Heart right ventricle (tissue), 16 donors: ENCODE data around the gene LEKR1. TPM values are rescaled to one million over a fixed set of nuclear protein-coding genes. Genes with fewer than 3 reads are reported as not detected.

ENCODE experiments used
- ATAC-seq, 8 donors: fragments of 200-7000 bp; cut with Tn5 transposase; one replicate each; pipeline ENCODE4 v1.9.1; 2020; ENCODE audit warnings: mild to moderate bottlenecking in 8 of 8, moderate library complexity in 8 of 8, moderate number of reproducible peaks in 1 of 8
- DNase-seq, 2 donors: peaks; one replicate each; pipeline ENCODE4 v3.0.0-alpha.2; 2020
- H3K27ac ChIP-seq, 10 donors: fragments of 200-600 bp; sonication (generic) in 2 of 10; one replicate each; pipeline versions ENCODE4 v1.5.0 to v1.8.0; 2020 to 2022; ENCODE audit warnings: mild to moderate bottlenecking in 3 of 10
- H3K27me3 ChIP-seq, 7 donors: fragments of 200-600 bp; one replicate each; pipeline ENCODE4 v1.8.0; 2021 to 2022; ENCODE audit warnings: mild to moderate bottlenecking in 2 of 7
- H3K36me3 ChIP-seq, 9 donors: fragments of 200-600 bp; sonication (generic) in 1 of 9; one replicate each; pipeline versions ENCODE4 v1.5.0 to v1.8.0; 2020 to 2022; ENCODE audit warnings: mild to moderate bottlenecking in 2 of 9
- H3K4me1 ChIP-seq, 9 donors: fragments of 200-600 bp; sonication (generic) in 1 of 9; one replicate each; pipeline versions ENCODE4 v1.5.0 to v1.8.0; 2020 to 2022; ENCODE audit warnings: mild to moderate bottlenecking in 4 of 9
- H3K4me3 ChIP-seq, 10 donors: fragments of 200-600 bp; sonication (generic) in 2 of 10; one replicate each; pipeline versions ENCODE4 v1.5.0 to v1.8.0; 2020 to 2022; ENCODE audit warnings: mild to moderate bottlenecking in 7 of 10, moderate library complexity in 2 of 10
- H3K9me3 ChIP-seq, 11 donors: fragments of 200-600 bp in 10 of 11; sonication (generic) in 2 of 11; one replicate each; pipeline versions ENCODE4 v1.5.0 to v1.8.0; 2013 to 2022; ENCODE audit warnings: mild to moderate bottlenecking in 2 of 11, control low read depth in 1 of 11, moderate library complexity in 1 of 11
- CTCF ChIP-seq, 9 donors: fragments of 200-600 bp; sonication (generic) in 2 of 9; IDR thresholded peaks; one replicate each; pipeline versions ENCODE4 v1.5.0 to v1.8.0; 2021 to 2022; ENCODE audit warnings: antibody characterized with exemption in 9 of 9, mild to moderate bottlenecking in 5 of 9, moderate library complexity in 1 of 9
- WGBS, 2 donors: extraction: QIAGEN DNeasy Blood & Tissue Kit; methylation state at CpG; one replicate each; pipeline ENCODE4 v1.1.7; 2013; ENCODE audit warnings: inconsistent platforms in 1 of 2; 5-methylcytosine and 5-hydroxymethylcytosine counted together
- intact Hi-C, 10 donors: fragments of 100-400 bp; cut with DNase I; formaldehyde crosslinking; loops; one replicate each; pipeline versions ENCODE4 v1.11.1 to v1.14.2; 2022
- polyA plus RNA-seq, 2 donors: library from polyadenylated mRNA; stranded (reverse); fragments of 200-250 nt; gene quantifications; one replicate each; pipeline ENCODE4 v1.2.3, GENCODE V29; 2013
- total RNA-seq, 10 donors: library from RNA; stranded (reverse); fragmentation: NEBNext Ultra II Directional in 3 of 10; extraction: Animal tissue kit (Norgen Biotek cat#: 25700) in 3 of 10; gene quantifications; one replicate each; pipeline versions ENCODE4 v1.2.1 to v1.2.4, GENCODE V29; 2021 to 2023
- donor health status: Arrhythmogenic right ventricular cardiomyopathy.
- donor health status: ischemic (EF 13 %, LVEDD 7.1; RV severe dilation, severe dysfunction).
- donor health status: healthy with polysubstance abuse.
- donor health status: DM: no; HTN: yes; CAD: no.
- donor health status: DM: no; HTN: no; CAD: no.
- donor health status: ischemic (EF 25% LVEDD 6.9; RV normal size, moderate dysfunction).
- donor health status: ischemic (EF 25% LVEDD 5.7; RV mildly dilated, moderate dysfunction).
- donor health status: healthy.
- donor health status: DM: yes; HTN: yes; CAD: no.
- donor health status: Ischemic cardiomyopathy.
- donor health status: ischemic (EF 35%, LVEDD 5.7; RV mildly dilated, moderate dysfunction).
- donor health status: nonischemic (EF 11% LVEDD 7.7; RV severe dilation, severe dysfunction).
- donor health status: DM: yes; HTN: yes; CAD: no.
- donor health status: PGD.
- donor health status: ischemic (EF 29% LVEDD 5.4; RV normal size, mild dysfunction).
- donor health status: nonischemic (EF 23%, LVEDD 6.1; RV moderate dilation, normal function).

Gene LEKR1
- total and polyA plus RNA-seq, 12 donors: 0.17 to 3.0 (median 0.81) TPM

- Histone ChIP-seq H3K4me3 (no peak overlapping the region), H3K36me3 (no peaks in the 10 kb centered on the region), H3K27ac (no peak overlapping the region), H3K9me3 (no peaks in the 10 kb centered on the region), H3K27me3 (no peaks in the 10 kb centered on the region), H3K4me1 (peaks cover 0 to 30% (median 4%) of the 10 kb centered on the region in 9 donors)
- no peak for TF ChIP-seq CTCF (IDR thresholded peaks at IDR 0.05)
- no peak for ATAC-seq
- intact Hi-C loops: no loop called here
- no peak for DNase-seq
Observed at GRCh38 chr3:156790156-156790555, 36.0 kb upstream of the LEKR1 start.

GRCh38 chr3:156792114-156792513, 34.0 kb upstream of the LEKR1 start:
- H3K4me3 ChIP-seq: no peak overlapping the region
- ATAC-seq (no peak), DNase-seq (no peak)
- H3K4me1 ChIP-seq: peaks cover 0 to 40% (median 4%) of the 10 kb centered on the region in 9 donors
- H3K27me3 ChIP-seq: no peaks in the 10 kb centered on the region
- H3K27ac ChIP-seq: peak overlapping the region in 1 of 10 donors; percentile 22
- no peaks in the 10 kb centered on the region for H3K9me3 ChIP-seq
- no peak for TF ChIP-seq CTCF (IDR thresholded peaks at IDR 0.05)
- WGBS, 2 donors: 84 to 86% methylated on average over 3 of the region's 3 CpGs
- intact Hi-C loops: no loop called here
- no peaks in the 10 kb centered on the region for H3K36me3 ChIP-seq

GRCh38 chr3:156792536-156792935, 33.6 kb upstream of the LEKR1 start:
- ATAC-seq: no peak
- TF ChIP-seq CTCF (IDR thresholded peaks at IDR 0.05): no peak

GRCh38 chr3:156792945-156793344, 33.2 kb upstream of the LEKR1 start:
- no peak for TF ChIP-seq CTCF (IDR thresholded peaks at IDR 0.05)
- no peak overlapping the region for H3K4me3 ChIP-seq
- peak overlapping the region in 3 of 10 donors; percentile 22 to 29 (median 25) for H3K27ac ChIP-seq
- DNase-seq (no peak), ATAC-seq (peak in 2 of 8 donors; percentile 16 to 67)
- H3K9me3 ChIP-seq: no peaks in the 10 kb centered on the region
- H3K36me3 ChIP-seq: no peaks in the 10 kb centered on the region
- intact Hi-C loops: no loop called here
- H3K27me3 ChIP-seq: no peaks in the 10 kb centered on the region
- H3K4me1 ChIP-seq: peaks cover 0 to 35% (median 4%) of the 10 kb centered on the region in 9 donors
- 69 to 72% methylated on average over 2 of the region's 2 CpGs for WGBS, 2 donors

More at GRCh38 chr3:156792536-156792935, 33.6 kb upstream of the LEKR1 start:
- no peaks in the 10 kb centered on the region for H3K36me3 ChIP-seq
- H3K4me1 ChIP-seq: peaks cover 0 to 39% (median 4%) of the 10 kb centered on the region in 9 donors
- no peaks in the 10 kb centered on the region for H3K27me3 ChIP-seq
- WGBS, 2 donors: 58 to 72% methylated on average over 3 of the region's 3 CpGs
- H3K27ac ChIP-seq: peak overlapping the region in 3 of 10 donors; percentile 22 to 29 (median 25)
- intact Hi-C loops: no loop called here
- no peaks in the 10 kb centered on the region for H3K9me3 ChIP-seq
- DNase-seq: no peak
- no peak overlapping the region for H3K4me3 ChIP-seq
